HCT116 (cell line): ENCODE results near the gene CTSL. TPM values are rescaled to one million over a fixed set of nuclear protein-coding genes. Genes with fewer than 3 reads are reported as not detected.
"Not testable (repeated sequence)": the region's sequence is repeated elsewhere in the genome, so short reads cannot be mapped to it uniquely, and the experiment has no call there.

Experiments
- ATAC-seq: fragments of 200-7000 bp; cut with Tn5 transposase; 2 replicates; pipeline ENCODE4 v1.9.1; 2020; ENCODE audit warnings: mild to moderate bottlenecking, moderate library complexity
- BruUV-seq: library from RNA; stranded (reverse); fragments of 400-500 nt; replicated peaks from 2 replicates; lab custom pipeline; 2021; lab: Mats Ljungman, UMichigan
- CTCF ChIA-PET: fragments of 300-600 bp; sonication (Branson Sonifier 250); formaldehyde crosslinking; loops from one replicate; lab custom pipeline; 2021; ENCODE audit warnings: antibody characterized with exemption; lab: Charles Lee
- POLR2A ChIA-PET: fragments of 300-600, 350-600 bp; sonication (Branson Sonifier 250); formaldehyde crosslinking; loops from one replicate; lab custom pipeline; 2021; ENCODE audit warnings: antibody characterized with exemption; lab: Charles Lee
- RAD21 ChIA-PET, 2 experiments: fragments of 300-600 bp; sonication (Branson Sonifier 250); formaldehyde crosslinking; loops; one replicate each; lab custom pipeline; 2023; ENCODE audit warnings: low total read pairs in 2 of 2; ENCODE audit not compliant: uncharacterized antibody in 2 of 2, unreplicated experiment in 2 of 2, low non-redundant PET in 1 of 2; lab: Charles Lee
- DNase-seq: peaks from one replicate; pipeline ENCODE4 v3.0.0-alpha.2; 2010; ENCODE audit warnings: low read depth, low spot score
- H2AFZ ChIP-seq: fragments of 200-600 bp; shearing (Covaris generic), sonication (generic); 2 replicates; pipeline ENCODE4 v1.6.1; 2017; ENCODE audit warnings: low read depth, mixed run types, mixed read lengths, antibody characterized with exemption, low read length; ENCODE audit not compliant: poor library complexity, severe bottlenecking
- H3K27ac ChIP-seq: 2 replicates; pipeline ENCODE4 v1.5.1; 2012; ENCODE audit warnings: low read depth, low read length
- H3K27me3 ChIP-seq: fragments of 200-600 bp; sonication (generic); 2 replicates; pipeline ENCODE4 v1.6.1; 2016; ENCODE audit warnings: mixed run types, low read length, mixed read lengths; ENCODE audit not compliant: insufficient read depth
- H3K36me3 ChIP-seq, 2 experiments: fragments of 200-500 bp in 1 of 2; fragments of 200-600 bp in 1 of 2; sonication (Bioruptor generic) in 1 of 2; sonication (generic) in 1 of 2; 2 replicates each; pipeline versions ENCODE4 v1.5.1 to v1.6.1; 2014 to 2016; ENCODE audit warnings: low read length in 2 of 2, inconsistent platforms in 1 of 2, mixed read lengths in 1 of 2, mixed run types in 1 of 2; ENCODE audit not compliant: insufficient read depth in 2 of 2, control insufficient read depth in 1 of 2
- H3K4me1 ChIP-seq, 2 experiments: fragments of 200-600 bp in 1 of 2; sonication (generic) in 1 of 2; 2 replicates each; pipeline versions ENCODE4 v1.5.1 to v1.6.1; 2012 to 2017; ENCODE audit warnings: low read length in 2 of 2, inconsistent platforms in 1 of 2, mild to moderate bottlenecking in 1 of 2, mixed read lengths in 1 of 2, mixed run types in 1 of 2, moderate library complexity in 1 of 2; ENCODE audit not compliant: insufficient read depth in 2 of 2, control insufficient read depth in 1 of 2
- H3K4me2 ChIP-seq: fragments of 200-600 bp; sonication (generic); 2 replicates; pipeline ENCODE4 v1.6.1; 2017; ENCODE audit warnings: mixed run types, low read length, mixed read lengths
- H3K4me3 ChIP-seq, 2 experiments: fragments of 200-600 bp in 1 of 2; sonication (generic) in 1 of 2; replicated peaks in 1 of 2; 2 replicates each; pipeline ENCODE4 v1.5.1; 2011 to 2016; ENCODE audit warnings: low read length in 2 of 2, control low read depth in 1 of 2, low read depth in 1 of 2, mild to moderate bottlenecking in 1 of 2, mixed read lengths in 1 of 2, mixed run types in 1 of 2
- H3K79me2 ChIP-seq: fragments of 200-600 bp; sonication (generic); 2 replicates; pipeline ENCODE4 v1.6.1; 2017; ENCODE audit warnings: mild to moderate bottlenecking, mixed run types, low read length, moderate library complexity, mixed read lengths; ENCODE audit not compliant: insufficient read depth
- H3K9ac ChIP-seq: fragments of 200-600 bp; sonication (generic); 2 replicates; pipeline ENCODE4 v1.6.1; 2016; ENCODE audit warnings: low read length, mixed read lengths
- H3K9me2 ChIP-seq: fragments of 200-600 bp; sonication (generic), shearing (Covaris generic); 2 replicates; pipeline ENCODE4 v1.6.1; 2017; ENCODE audit warnings: mixed run types, mild to moderate bottlenecking, moderate library complexity; ENCODE audit not compliant: insufficient read depth
- H3K9me3 ChIP-seq, 2 experiments: fragments of 200-500 bp in 1 of 2; fragments of 200-600 bp in 1 of 2; sonication (Bioruptor generic) in 1 of 2; sonication (generic) in 1 of 2; 2 replicates each; pipeline ENCODE4 v1.6.1; 2014 to 2017; ENCODE audit warnings: low read length in 2 of 2, mixed read lengths in 2 of 2, inconsistent platforms in 1 of 2, low read depth in 1 of 2, mild to moderate bottlenecking in 1 of 2, mixed run types in 1 of 2, moderate library complexity in 1 of 2; ENCODE audit not compliant: control insufficient read depth in 1 of 2, insufficient read depth in 1 of 2
- H4K20me1 ChIP-seq: fragments of 200-600 bp; sonication (generic), shearing (Covaris generic); 2 replicates; pipeline ENCODE4 v1.6.1; 2017; ENCODE audit warnings: mixed run types, mild to moderate bottlenecking, moderate library complexity; ENCODE audit not compliant: insufficient read depth
- EGR1 ChIP-seq: IDR thresholded peaks from 2 replicates; pipeline ENCODE4 v1.6.1; 2012; ENCODE audit warnings: low read depth
- ELF1 ChIP-seq: IDR thresholded peaks from 2 replicates; pipeline ENCODE4 v1.6.1; 2012; ENCODE audit warnings: low read depth, borderline replicate concordance
- EZH2 ChIP-seq: fragments of 200-600 bp; sonication (generic); IDR thresholded peaks from 2 replicates; pipeline ENCODE4 v1.6.1; 2017; ENCODE audit warnings: antibody characterized with exemption, mixed run types
- EZH2phosphoT487 ChIP-seq: fragments of 200-600 bp; IDR thresholded peaks from 2 replicates; pipeline ENCODE4 v1.6.1; 2018; ENCODE audit warnings: antibody characterized with exemption, borderline replicate concordance
- FOSL1 ChIP-seq: IDR thresholded peaks from 2 replicates; pipeline ENCODE4 v1.6.1; 2012; ENCODE audit warnings: low read depth
- JUND ChIP-seq: IDR thresholded peaks from 2 replicates; pipeline ENCODE4 v1.6.1; 2012
- MAX ChIP-seq: IDR thresholded peaks from 2 replicates; pipeline ENCODE4 v1.6.1; 2012
- POLR2A ChIP-seq: IDR thresholded peaks from 2 replicates; pipeline ENCODE4 v1.7.0; 2011; ENCODE audit warnings: borderline replicate concordance; ENCODE audit not compliant: insufficient read depth, insufficient read length; ENCODE audit errors: extremely low read depth
- POLR2AphosphoS5 ChIP-seq: IDR thresholded peaks from 2 replicates; pipeline ENCODE4 v1.6.1; 2011; ENCODE audit warnings: mild to moderate bottlenecking, low read depth, low read length, moderate library complexity
- RAD21 ChIP-seq: IDR thresholded peaks from 2 replicates; pipeline ENCODE4 v1.6.1; 2012; ENCODE audit warnings: low read depth, mild to moderate bottlenecking
- SIN3A ChIP-seq: IDR thresholded peaks from 2 replicates; pipeline ENCODE4 v1.6.1; 2012; ENCODE audit warnings: low read depth
- SRF ChIP-seq: IDR thresholded peaks from 2 replicates; pipeline ENCODE4 v1.6.1; 2012; ENCODE audit warnings: low read depth
- TCF7L2 ChIP-seq: IDR thresholded peaks from 2 replicates; pipeline ENCODE4 v1.7.0; 2011; ENCODE audit warnings: borderline replicate concordance, inconsistent platforms; ENCODE audit not compliant: insufficient read depth, insufficient read length; ENCODE audit errors: extremely low read depth
- YY1 ChIP-seq: IDR thresholded peaks from 2 replicates; pipeline ENCODE4 v1.6.1; 2011; ENCODE audit warnings: low read length, low read depth, moderate library complexity, mild to moderate bottlenecking; ENCODE audit not compliant: insufficient replicate concordance; ENCODE audit errors: extremely low read depth
- ZBTB33 ChIP-seq: IDR thresholded peaks from 2 replicates; pipeline ENCODE4 v1.6.1; 2011; ENCODE audit warnings: mild to moderate bottlenecking, low read length, moderate library complexity; ENCODE audit not compliant: insufficient replicate concordance; ENCODE audit errors: extremely low read depth
- ZNF274 ChIP-seq: fragments of 200-500 bp; sonication (Bioruptor generic); IDR thresholded peaks from 2 replicates; pipeline ENCODE4 v1.6.1; 2014; ENCODE audit warnings: mild to moderate bottlenecking, low read depth, low read length, inconsistent platforms
- intact Hi-C: fragments of 100-400 bp; cut with micrococcal nuclease; formaldehyde crosslinking; loops from 2 replicates; pipeline ENCODE4 v1.10.0; 2022
- total RNA-seq: library from RNA; stranded (reverse); gene quantifications from one replicate; pipeline ENCODE4 v1.2.1, GENCODE V29; 2021; ENCODE audit not compliant: unreplicated experiment

Gene CTSL
- total RNA-seq, 1 experiment from 2014 or later: 63.1 TPM

- TF ChIP-seq ZBTB33: no peak
- no peak for TF ChIP-seq RAD21
- no peak for TF ChIP-seq SIN3A
- TF ChIP-seq ZNF274: no peak
- no peak for TF ChIP-seq TCF7L2
- TF ChIP-seq EZH2phosphoT487: no peak
- TF ChIP-seq EZH2: no peak
- TF ChIP-seq JUND: no peak
- TF ChIP-seq YY1: no peak
- no peak for TF ChIP-seq POLR2AphosphoS5
- TF ChIP-seq, all 23 proteins: peak for 0
Measured at GRCh38 chr9:87741891-87742290, 16.0 kb downstream of the CTSL start (continued).

GRCh38 chr9:87742813-87743428 lies 17.0 kb downstream of the CTSL start:
- ChIA-PET RAD21 (no interaction called here), POLR2A (no interaction called here), CTCF (no interaction called here)
- DNase-seq (no peak), ATAC-seq (no peak)
- Histone ChIP-seq H3K27ac (no peak overlapping the region), H3K9me3 (no peaks in the 10 kb centered on the region), H3K4me1 (peaks cover 0 to 5% of the 10 kb centered on the region in 2 experiments; a peak in 1 of 4 replicates), H3K4me2 (no peak overlapping the region), H3K79me2 (no peaks in the 10 kb centered on the region), H2AFZ (no peak overlapping the region), H3K27me3 (no peaks in the 10 kb centered on the region), H4K20me1 (no peaks in the 10 kb centered on the region), H3K9ac (no peak overlapping the region), H3K36me3 (no peaks in the 10 kb centered on the region), H3K9me2 (no peaks in the 10 kb centered on the region), H3K4me3 (no peak overlapping the region)
- BruUV-seq: no TSS peak
- intact Hi-C loops: no loop called here
- TF ChIP-seq SRF: no peak
- TF ChIP-seq MAX: no peak
- TF ChIP-seq EGR1: no peak
- TF ChIP-seq ZNF274: no peak
- TF ChIP-seq FOSL1: peak; percentile 10; the same call in 1 of the 2 replicates
- TF ChIP-seq ELF1: no peak
- TF ChIP-seq POLR2A: no peak

GRCh38 chr9:87744247-87744646 lies 18.3 kb downstream of the CTSL start:
- H3K9ac ChIP-seq, BruUV-seq, H3K79me2 ChIP-seq, ATAC-seq, H3K4me3 ChIP-seq, H3K27ac ChIP-seq, CTCF ChIA-PET, H3K36me3 ChIP-seq, H4K20me1 ChIP-seq, H3K27me3 ChIP-seq, POLR2A ChIA-PET, H3K4me2 ChIP-seq, H3K4me1 ChIP-seq, DNase-seq, H3K9me2 ChIP-seq, H2AFZ ChIP-seq, intact Hi-C loops, H3K9me3 ChIP-seq, RAD21 ChIA-PET: not testable (repeated sequence)
